Epithelial cell of proximal tubule (primary cell): ENCODE data around the gene RAB11FIP3. TPM values are rescaled to one million over a fixed set of nuclear protein-coding genes. Genes with fewer than 3 reads are reported as not detected.

ENCODE experiments used
- DNase-seq: peaks from one replicate; pipeline ENCODE4 v3.0.0-alpha.2; 2011; ENCODE audit warnings: low read depth
- H3K4me3 ChIP-seq: 2 replicates; pipeline ENCODE4 v1.5.1; 2011; ENCODE audit warnings: low read depth, mild to moderate bottlenecking, low read length
- CTCF ChIP-seq: conservative IDR thresholded peaks from 2 replicates; pipeline ENCODE4 v1.5.1; 2012; ENCODE audit warnings: low read depth, mild to moderate bottlenecking, low read length
- total RNA-seq: library from RNA; depleted of rRNA; stranded (reverse); fragments of >200 nt; gene quantifications from 2 replicates; pipeline ENCODE4 v1.2.3, GENCODE V29; 2015

Gene RAB11FIP3
- total RNA-seq, 1 donor from 2014 or later, result 29.1 TPM

DNA sequence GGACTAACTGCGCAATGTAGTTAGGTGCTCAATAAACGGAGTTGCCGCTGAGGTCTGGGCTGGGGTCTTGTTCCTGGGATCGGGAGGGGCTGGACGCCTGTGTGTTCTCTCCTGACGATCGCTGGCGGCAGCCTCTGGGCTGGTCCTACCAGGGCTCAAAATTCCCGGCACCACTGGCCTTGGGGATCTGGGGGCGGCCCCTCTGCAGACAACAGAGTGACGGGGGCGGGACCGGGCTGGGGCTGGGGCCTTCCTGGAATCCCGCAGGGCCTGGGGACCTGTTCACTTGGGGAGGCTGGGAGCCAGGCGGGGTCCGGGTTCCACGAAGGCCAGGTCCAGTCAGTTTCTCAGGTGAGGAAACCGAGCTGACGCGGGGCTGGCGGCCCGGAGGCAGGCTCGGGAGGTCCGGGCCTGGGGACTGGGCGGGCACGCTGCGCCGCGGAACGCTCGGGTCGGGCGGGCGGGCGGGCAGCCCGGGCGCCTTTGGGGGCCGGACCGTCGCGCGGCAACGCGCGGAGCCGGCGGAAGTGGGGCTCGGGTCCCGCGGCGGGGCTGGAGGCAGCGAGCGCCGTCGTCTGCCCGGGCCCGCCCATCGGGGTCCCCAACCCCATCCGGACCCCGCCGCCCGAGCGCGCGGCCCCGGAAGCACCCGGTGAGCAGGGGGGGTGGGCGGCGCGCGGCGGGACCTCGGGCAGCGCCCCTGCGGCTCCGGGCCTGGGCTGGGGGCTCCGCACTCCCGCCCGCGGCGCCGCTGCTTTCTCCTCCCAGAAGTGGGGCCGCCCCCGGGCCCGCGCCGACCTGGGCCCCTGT, 144.2 kb downstream of the RAB11FIP3 start, which contains the start of gene PIGQ:
Gene PIGQ, plus strand, starts transcription at position 524 of the 810 bp plus-strand sequence. CDS start 4,107 bp downstream, outside the sequence.
- no peak for DNase-seq
- TF ChIP-seq CTCF, result no peak
- peak within 1 kb of the TSS; percentile 92 for H3K4me3 ChIP-seq

Other genes starting within 250 kb of the RAB11FIP3 start
- not detected in 2 replicates for gene HBA1, start 249.0 kb upstream of the RAB11FIP3 start, total RNA-seq
- gene HBQ1, start 245.2 kb upstream of the RAB11FIP3 start, total RNA-seq, result 1.5 and 12.1 TPM in 2 replicates
- 49.3 and 77.6 TPM in 2 replicates for gene LUC7L, start 196.2 kb upstream of the RAB11FIP3 start, total RNA-seq
- gene FAM234A, start 190.8 kb upstream of the RAB11FIP3 start, total RNA-seq, result 67.3 and 87.6 TPM in 2 replicates
- gene RGS11, start 149.7 kb upstream of the RAB11FIP3 start, total RNA-seq, result 1.0 TPM in 1 of 2 replicates, not detected in the other
- gene ARHGDIG, start 145.1 kb upstream of the RAB11FIP3 start, total RNA-seq, result 0.29 TPM in 1 of 2 replicates, not detected in the other
- gene PDIA2, start 142.5 kb upstream of the RAB11FIP3 start, total RNA-seq, result not detected in 2 replicates
- gene AXIN1, start 72.9 kb upstream of the RAB11FIP3 start, total RNA-seq, result 33.9 and 36.0 TPM in 2 replicates
- 188 and 253 TPM in 2 replicates for gene MRPL28, start 55.1 kb upstream of the RAB11FIP3 start, total RNA-seq
- 69.3 and 87.2 TPM in 2 replicates for gene PGAP6, start 43.7 kb upstream of the RAB11FIP3 start, total RNA-seq
- gene NME4, start 28.4 kb upstream of the RAB11FIP3 start, total RNA-seq, result 82.3 and 93.2 TPM in 2 replicates
- gene DECR2, start 23.8 kb upstream of the RAB11FIP3 start, total RNA-seq, result 12.9 and 20.8 TPM in 2 replicates
- 54.4 and 75.1 TPM in 2 replicates for gene CAPN15, start 102.1 kb downstream of the RAB11FIP3 start, total RNA-seq
- gene PRR35, start 134.7 kb downstream of the RAB11FIP3 start, total RNA-seq, result not detected in 2 replicates
- 0.35 and 0.51 TPM in 2 replicates for gene NHLRC4, start 141.4 kb downstream of the RAB11FIP3 start, total RNA-seq
- 45.3 and 60.9 TPM in 2 replicates for gene PIGQ, start 144.3 kb downstream of the RAB11FIP3 start, total RNA-seq
- gene RAB40C, start 164.4 kb downstream of the RAB11FIP3 start, total RNA-seq, result 9.9 and 16.6 TPM in 2 replicates
- gene WFIKKN1, start 205.3 kb downstream of the RAB11FIP3 start, total RNA-seq, result 0.07 TPM in 1 of 2 replicates, not detected in the other
- 206 and 224 TPM in 2 replicates for gene METTL26, start 210.7 kb downstream of the RAB11FIP3 start, total RNA-seq
- 58.2 and 70.3 TPM in 2 replicates for gene MCRIP2, start 216.2 kb downstream of the RAB11FIP3 start, total RNA-seq
- gene WDR90, start 223.7 kb downstream of the RAB11FIP3 start, total RNA-seq, result 22.0 and 45.6 TPM in 2 replicates
- gene RHOT2, start 242.5 kb downstream of the RAB11FIP3 start, total RNA-seq, result 73.8 and 85.8 TPM in 2 replicates